Astrocyte (in vitro differentiated cells and primary cell): Measurements from ENCODE around the gene STIM1.

ENCODE experiments used
- CTCF ChIP-seq: IDR thresholded peaks from 2 replicates; pipeline ENCODE4 v1.5.1; 2011; ENCODE audit warnings: low read depth, mild to moderate bottlenecking, inconsistent platforms, low read length, moderate library complexity; ENCODE audit not compliant: insufficient read depth
- EZH2 ChIP-seq: IDR thresholded peaks from 2 replicates; pipeline ENCODE4 v1.6.1; 2012; ENCODE audit warnings: mild to moderate bottlenecking, low read length, inconsistent platforms; ENCODE audit not compliant: insufficient read depth

- TF ChIP-seq CTCF (no peak), EZH2 (no peak)
Measured at GRCh38 chr11:3840870-3841425, 14.5 kb upstream of the STIM1 start, which contains the start of gene RHOG.
